ENCODE data around the gene GPATCH4. TPM values are rescaled to one million over a fixed set of nuclear protein-coding genes. Genes with fewer than 3 reads are reported as not detected.

The GPATCH4 gene
- total RNA-seq, 2 experiments from 2014 or later: 19.0 to 20.6 TPM

DNA sequence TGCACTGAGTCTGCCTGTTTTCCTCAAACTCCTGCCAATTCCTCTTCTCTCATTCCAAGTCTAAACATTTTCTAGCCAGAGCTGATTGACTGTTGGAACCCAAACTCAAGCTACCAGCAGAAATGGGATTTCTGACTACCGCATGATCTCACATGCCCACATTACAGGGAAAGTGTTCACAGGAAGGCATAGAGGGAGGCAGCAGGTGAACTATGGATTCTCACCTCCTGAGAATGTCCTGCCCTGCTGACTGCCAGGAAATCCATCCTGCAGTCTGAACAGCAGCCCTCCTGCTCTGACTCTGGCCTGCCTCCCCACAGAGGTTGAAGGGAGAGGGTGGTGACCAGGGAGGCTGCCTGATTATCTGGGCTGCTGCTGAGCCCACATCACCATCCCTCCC lies 51.4 kb downstream of the GPATCH4 start:
- ChIA-PET CTCF (interaction anchor here (1.3 to 1.5 kb wide), 2 partner anchors 48 to 69 kb away, joined by 3 read pairs; no protein-coding TSS in a partner anchor), POLR2A (no interaction called here)
- H3K27me3 Mint-ChIP-seq: no peaks in the 10 kb centered on the region
- H3K4me1 Mint-ChIP-seq: peaks cover 7% of the 10 kb centered on the region
- H3K27ac Mint-ChIP-seq: no peak overlapping the region
- H3K4me3 Mint-ChIP-seq: no peak overlapping the region
- H3K36me3 Mint-ChIP-seq (ENCODE audit: low read depth): peaks cover 19% of the 10 kb centered on the region
- DNase-seq: no peak
- no peaks in the 10 kb centered on the region for H3K9me3 Mint-ChIP-seq

DNA sequence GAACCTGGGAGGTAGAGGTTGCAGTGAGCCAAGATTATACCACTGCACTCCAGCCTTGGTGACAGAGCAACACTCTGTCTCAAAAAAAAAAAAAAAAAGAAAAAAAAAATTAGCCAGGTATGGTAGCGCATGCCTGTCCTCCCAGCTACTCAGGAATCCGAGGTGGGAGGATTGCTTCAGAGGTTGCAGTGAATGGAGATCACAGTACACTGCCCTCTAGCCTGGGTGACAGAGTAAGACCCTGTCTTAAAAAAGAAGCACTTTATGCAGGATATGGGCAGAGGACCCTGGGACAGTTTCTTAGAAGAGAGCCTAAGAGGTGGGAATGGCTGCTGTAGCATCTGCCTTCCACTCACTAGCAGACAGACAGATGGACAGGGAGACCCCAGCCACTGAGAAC lies 51.9 kb downstream of the GPATCH4 start:
- Mint-ChIP-seq H3K36me3 (ENCODE audit: low read depth) (peaks cover 21% of the 10 kb centered on the region), H3K9me3 (no peaks in the 10 kb centered on the region), H3K4me1 (peaks cover 7% of the 10 kb centered on the region), H3K27me3 (no peaks in the 10 kb centered on the region), H3K27ac (no peak overlapping the region), H3K4me3 (no peak overlapping the region)
- no peak for DNase-seq
- CTCF ChIA-PET: interaction anchor here (1.5 kb wide), 1 partner anchor 69 kb away, joined by 3 read pairs; no protein-coding TSS in a partner anchor
- POLR2A ChIA-PET: no interaction called here

DNA sequence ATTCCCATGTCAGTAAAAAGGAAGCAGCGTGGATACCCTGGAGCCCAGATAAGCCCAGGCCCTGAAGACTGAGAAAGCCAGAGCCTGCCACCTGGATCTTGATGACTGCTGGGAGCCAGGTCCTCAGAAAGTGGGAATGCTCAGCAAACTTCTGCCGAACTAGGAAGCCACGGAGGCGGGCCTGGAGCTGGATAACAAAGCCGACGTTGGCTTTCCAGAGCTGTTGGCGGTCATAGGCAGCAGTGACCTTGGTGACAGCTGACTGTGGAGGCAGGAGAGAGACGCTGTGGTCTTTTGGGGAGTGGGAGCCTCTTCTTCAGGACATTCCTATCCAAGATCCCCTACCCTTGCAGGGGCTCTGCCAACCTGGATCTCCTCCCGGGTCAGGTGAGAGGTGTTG lies 53.3 kb downstream of the GPATCH4 start:
- Mint-ChIP-seq H3K4me3 (no peak overlapping the region), H3K4me1 (peaks cover 2% of the 10 kb centered on the region), H3K36me3 (ENCODE audit: low read depth) (peaks cover 19% of the 10 kb centered on the region), H3K9me3 (no peaks in the 10 kb centered on the region), H3K27me3 (no peaks in the 10 kb centered on the region), H3K27ac (no peak overlapping the region)
- CTCF ChIA-PET: interaction anchor here (1.2 kb wide), 1 partner anchor 162 kb away, joined by 3 read pairs; no protein-coding TSS in a partner anchor
- no peak for DNase-seq
- POLR2A ChIA-PET: no interaction called here

DNA sequence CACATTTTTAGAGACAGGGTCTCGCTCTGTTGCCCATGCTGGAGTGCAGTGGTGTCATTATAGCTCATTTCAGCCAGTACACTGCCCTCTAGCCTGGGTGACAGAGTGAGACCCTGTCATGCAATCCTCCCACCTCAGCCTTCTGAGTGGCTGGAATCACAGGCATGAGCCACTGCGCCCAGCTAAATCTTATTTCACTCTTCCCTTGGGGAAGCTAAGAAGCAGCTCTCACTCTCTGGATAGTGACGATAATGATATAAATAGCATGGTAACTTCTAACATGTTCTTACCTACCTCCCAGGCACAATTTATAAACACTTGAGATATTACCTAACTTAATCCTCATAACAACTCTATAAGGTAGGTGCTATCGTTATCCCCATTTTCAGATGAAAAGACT lies 53.8 kb downstream of the GPATCH4 start:
- H3K4me3 Mint-ChIP-seq: no peak overlapping the region
- DNase-seq: no peak
- no peak overlapping the region for H3K27ac Mint-ChIP-seq
- peaks cover 17% of the 10 kb centered on the region for H3K36me3 Mint-ChIP-seq (ENCODE audit: low read depth)
- no peaks in the 10 kb centered on the region for H3K27me3 Mint-ChIP-seq
- peaks cover under 1% of the 10 kb centered on the region for H3K4me1 Mint-ChIP-seq
- ChIA-PET POLR2A (no interaction called here), CTCF (interaction anchor here (1.2 kb wide), 1 partner anchor 162 kb away, joined by 3 read pairs; no protein-coding TSS in a partner anchor)
- no peaks in the 10 kb centered on the region for H3K9me3 Mint-ChIP-seq

DNA sequence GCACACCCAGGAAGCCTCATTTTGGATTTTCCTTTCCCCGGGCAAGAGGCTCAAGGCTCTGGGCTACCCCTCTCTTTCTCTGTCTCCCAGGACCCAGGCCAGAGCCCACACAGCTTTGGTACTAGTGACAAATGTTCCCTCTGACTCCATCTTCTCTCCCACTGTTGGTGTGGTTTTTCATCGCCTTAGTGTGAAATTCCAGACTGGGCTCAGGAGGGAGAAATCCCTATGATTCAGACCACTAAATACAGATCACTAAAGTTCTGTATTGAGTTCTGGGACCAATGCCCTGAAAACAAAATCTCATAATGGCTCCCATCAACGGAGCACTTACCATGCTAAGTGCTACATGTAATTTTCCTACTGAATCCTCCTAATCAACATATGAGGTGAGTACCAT lies 55.0 kb downstream of the GPATCH4 start:
- POLR2A ChIA-PET: no interaction called here
- Mint-ChIP-seq H3K27ac (no peak overlapping the region), H3K27me3 (no peaks in the 10 kb centered on the region), H3K4me3 (no peak overlapping the region), H3K9me3 (no peaks in the 10 kb centered on the region), H3K4me1 (no peaks in the 10 kb centered on the region), H3K36me3 (ENCODE audit: low read depth) (peaks cover 19% of the 10 kb centered on the region)
- CTCF ChIA-PET: no interaction called here
- no peak for DNase-seq

DNA sequence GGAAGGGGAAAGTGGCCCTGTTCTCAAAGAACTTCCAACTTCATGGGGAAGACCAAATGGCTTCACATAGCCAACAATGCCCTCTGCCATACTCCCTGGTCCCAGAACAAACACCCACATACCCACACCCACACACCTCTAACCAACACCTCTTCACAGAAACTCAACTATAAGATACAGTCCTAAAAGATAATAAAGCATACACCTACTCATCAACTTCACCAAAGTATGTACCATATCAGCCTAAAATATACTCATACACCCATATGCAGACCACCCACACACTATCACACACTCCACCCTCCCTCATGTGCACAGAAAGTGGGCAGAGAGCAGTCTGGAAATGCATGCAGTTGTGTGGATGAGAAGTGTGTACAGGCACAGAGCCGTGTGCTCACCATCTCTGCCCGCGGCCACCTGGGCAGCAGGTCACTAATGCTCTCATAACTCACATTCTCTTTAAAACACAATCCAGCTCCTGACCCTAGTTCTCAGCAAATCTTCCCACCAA lies 56.6 kb downstream of the GPATCH4 start:
- peaks cover 19% of the 10 kb centered on the region for H3K36me3 Mint-ChIP-seq (ENCODE audit: low read depth)
- CTCF ChIA-PET: interaction anchor here (1.3 kb wide), 1 partner anchor 64 kb away, joined by 4 read pairs; no protein-coding TSS in a partner anchor

More for the DNA sequence above, 56.6 kb downstream of the GPATCH4 start:
- Mint-ChIP-seq H3K27ac (no peak overlapping the region), H3K9me3 (no peaks in the 10 kb centered on the region), H3K4me3 (no peak overlapping the region), H3K4me1 (no peaks in the 10 kb centered on the region), H3K27me3 (no peaks in the 10 kb centered on the region)
- no peak for DNase-seq
- POLR2A ChIA-PET: no interaction called here

Other genes starting within 250 kb of the GPATCH4 start
- not detected for gene RHBG, start 232.3 kb downstream of the GPATCH4 start, total RNA-seq
- gene MEF2D, start 100.7 kb downstream of the GPATCH4 start, total RNA-seq: 10 to 100 TPM; 49.5 to 52.1 TPM
- gene IQGAP3, start 28.9 kb downstream of the GPATCH4 start, total RNA-seq: 10 to 100 TPM; 18.4 to 19.7 TPM
- gene TTC24, start 21.8 kb downstream of the GPATCH4 start, total RNA-seq: under 1 TPM in 1 of 2 experiments, not detected in 1; 0.38 TPM
- 10 to 100 TPM; 45.3 to 46.1 TPM for gene NAXE, start 9.7 kb downstream of the GPATCH4 start, total RNA-seq
- gene HAPLN2, start 17.9 kb upstream of the GPATCH4 start, total RNA-seq: not detected
- not detected for gene BCAN, start 40.6 kb upstream of the GPATCH4 start, total RNA-seq
- gene NES, start 75.9 kb upstream of the GPATCH4 start, total RNA-seq: not detected
- gene CRABP2, start 104.1 kb upstream of the GPATCH4 start, total RNA-seq: 1 to 10 TPM in 1 of 2 experiments, under 1 TPM in 1; 0.58 to 1.2 TPM
- 10 to 100 TPM; 40.3 to 44.3 TPM for gene METTL25B, start 127.0 kb upstream of the GPATCH4 start, total RNA-seq
- 10 to 100 TPM; 42.0 to 43.3 TPM for gene ISG20L2, start 127.3 kb upstream of the GPATCH4 start, total RNA-seq
- 10 to 100 TPM; 40.3 to 43.8 TPM for gene MRPL24, start 139.6 kb upstream of the GPATCH4 start, total RNA-seq
- 100 to 1,000 TPM; 222 to 229 TPM for gene HDGF, start 150.2 kb upstream of the GPATCH4 start, total RNA-seq
- gene PRCC, start 166.1 kb upstream of the GPATCH4 start, total RNA-seq: 10 to 100 TPM; 61.6 to 74.1 TPM
- gene SH2D2A, start 215.4 kb upstream of the GPATCH4 start, total RNA-seq: 100 to 1,000 TPM; 192 to 193 TPM

All from activated CD4-positive, alpha-beta memory T cell treated with anti-CD3 and anti-CD28 coated beads, Interleukin-2, amount 10 ng/mL, durations not matched to agents 7 days and 5 days (primary cell).